ENCODE data around the gene B4GALT4. TPM values are rescaled to one million over a fixed set of nuclear protein-coding genes. Genes with fewer than 3 reads are reported as not detected.

The B4GALT4 gene
- total RNA-seq, 1 experiment from 2014 or later = 46.5 TPM

DNA sequence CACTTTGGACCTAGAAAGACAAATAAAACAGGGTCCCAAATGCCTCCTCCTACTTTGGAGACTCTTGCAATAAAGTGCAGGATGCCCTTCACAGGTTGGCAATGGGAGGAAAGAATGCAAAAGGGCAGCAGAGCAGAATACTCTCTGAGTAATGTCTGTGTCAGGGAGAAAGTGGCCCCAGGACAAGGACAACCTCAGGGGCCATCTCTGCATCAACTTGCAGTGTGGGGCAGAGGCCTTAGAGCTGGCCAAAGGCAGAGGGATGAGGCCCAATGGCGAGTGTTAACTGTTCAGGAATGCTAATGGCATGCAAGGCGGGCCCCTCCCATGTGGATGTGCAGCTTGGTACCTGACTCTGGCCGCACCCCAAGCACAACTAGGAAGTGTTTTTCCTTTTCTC lies 58.9 kb downstream of the B4GALT4 start:
- no peaks in the 10 kb centered on the region for H4K20me1 ChIP-seq (ENCODE audit: control insufficient read depth, insufficient read depth, insufficient read length)
- no peaks in the 10 kb centered on the region; the same call in 1 of the 2 replicates for H3K27me3 Mint-ChIP-seq (ENCODE audit: low read depth)
- no peak overlapping the region for H2BK12ac ChIP-seq (ENCODE audit: insufficient read length, low read depth, low read length)
- H3K4me1 ChIP-seq (ENCODE audit: insufficient read depth, low read length) = no peaks in the 10 kb centered on the region
- no peak overlapping the region for H2BK120ac ChIP-seq (ENCODE audit: low read depth, low read length, poor library complexity, severe bottlenecking)
- H3K4me3 Mint-ChIP-seq = no peak overlapping the region; a peak in 1 of 5 replicates
- H2BK20ac ChIP-seq (ENCODE audit: low read depth, low read length, poor library complexity, severe bottlenecking) = no peak overlapping the region
- no peak overlapping the region for H3K9ac ChIP-seq (ENCODE audit: extremely low read depth, insufficient read length, low read length)
- no peaks in the 10 kb centered on the region; a peak in 1 of 5 replicates for H3K9me3 Mint-ChIP-seq
- no peak overlapping the region for H2BK5ac ChIP-seq (ENCODE audit: insufficient read length, low read length)
- no peaks in the 10 kb centered on the region for H3K27me3 ChIP-seq (ENCODE audit: insufficient read depth, low read length)
- H4K5ac ChIP-seq (ENCODE audit: insufficient read length, low read depth, low read length) = no peak overlapping the region
- WGBS (ENCODE audit: extremely low coverage, insufficient read length, low lambda C conversion rate) = no CpG with 5 or more reads among the region's 3 CpGs
- no peak overlapping the region for H2AK5ac ChIP-seq (ENCODE audit: insufficient read length, low read length)
- H3K27ac ChIP-seq (ENCODE audit: insufficient read length, low read depth, low read length) = no peak overlapping the region
- H3K23me2 ChIP-seq (ENCODE audit: insufficient read length, low read depth, low read length, poor library complexity, severe bottlenecking) = no peaks in the 10 kb centered on the region
- H3K9me3 ChIP-seq (ENCODE audit: control insufficient read depth, low read depth, low read length) = no peaks in the 10 kb centered on the region
- no peak overlapping the region for H3K14ac ChIP-seq (ENCODE audit: insufficient read depth, low read length)
- no peak overlapping the region for H2AFZ ChIP-seq (ENCODE audit: low read length)
- H3K4me1 Mint-ChIP-seq = peaks cover 0 to 4% of the 10 kb centered on the region in 2 experiments; a peak in 1 of 4 replicates
- no peaks in the 10 kb centered on the region for H3K79me2 ChIP-seq (ENCODE audit: insufficient read depth, low read length)
- no peak overlapping the region for H3K23ac ChIP-seq (ENCODE audit: insufficient read length, low read depth, low read length)
- H2BK15ac ChIP-seq (ENCODE audit: low read depth, low read length) = no peak overlapping the region
- no peak overlapping the region for H3T11ph ChIP-seq (ENCODE audit: low read length)
- H3K79me1 ChIP-seq (ENCODE audit: insufficient read depth, low read depth, low read length, poor library complexity, severe bottlenecking) = no peaks in the 10 kb centered on the region
- H4K8ac ChIP-seq (replicated peaks; ENCODE audit: insufficient read length, low read depth, low read length) = no peak overlapping the region
- H3K4ac ChIP-seq (ENCODE audit: low read depth, low read length) = no peak overlapping the region
- H3K56ac ChIP-seq (ENCODE audit: insufficient read length, low read depth, low read length) = no peak overlapping the region
- H3K18ac ChIP-seq (ENCODE audit: insufficient read length, low read depth, low read length) = no peak overlapping the region
- H3K4me2 ChIP-seq (ENCODE audit: insufficient read depth, insufficient read length, low read length) = no peak overlapping the region
- H3K27ac Mint-ChIP-seq = no peak overlapping the region
- no peak overlapping the region for H4K91ac ChIP-seq (ENCODE audit: insufficient read length, low read depth, low read length)
- H3K36me3 Mint-ChIP-seq (ENCODE audit: insufficient read depth in 1 of 3, low read depth in 3 of 3) = no peaks in the 10 kb centered on the region
- no peak for DNase-seq
- TF ChIP-seq, protein P1, sequence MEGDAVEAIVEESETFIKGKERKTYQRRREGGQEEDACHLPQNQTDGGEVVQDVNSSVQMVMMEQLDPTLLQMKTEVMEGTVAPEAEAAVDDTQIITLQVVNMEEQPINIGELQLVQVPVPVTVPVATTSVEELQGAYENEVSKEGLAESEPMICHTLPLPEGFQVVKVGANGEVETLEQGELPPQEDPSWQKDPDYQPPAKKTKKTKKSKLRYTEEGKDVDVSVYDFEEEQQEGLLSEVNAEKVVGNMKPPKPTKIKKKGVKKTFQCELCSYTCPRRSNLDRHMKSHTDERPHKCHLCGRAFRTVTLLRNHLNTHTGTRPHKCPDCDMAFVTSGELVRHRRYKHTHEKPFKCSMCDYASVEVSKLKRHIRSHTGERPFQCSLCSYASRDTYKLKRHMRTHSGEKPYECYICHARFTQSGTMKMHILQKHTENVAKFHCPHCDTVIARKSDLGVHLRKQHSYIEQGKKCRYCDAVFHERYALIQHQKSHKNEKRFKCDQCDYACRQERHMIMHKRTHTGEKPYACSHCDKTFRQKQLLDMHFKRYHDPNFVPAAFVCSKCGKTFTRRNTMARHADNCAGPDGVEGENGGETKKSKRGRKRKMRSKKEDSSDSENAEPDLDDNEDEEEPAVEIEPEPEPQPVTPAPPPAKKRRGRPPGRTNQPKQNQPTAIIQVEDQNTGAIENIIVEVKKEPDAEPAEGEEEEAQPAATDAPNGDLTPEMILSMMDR (conservative IDR thresholded peaks at IDR 0.05) = no peak
